Cardiac muscle cell (in vitro differentiated cells and primary cell): ENCODE data around the gene ATP2B2. TPM values are rescaled to one million over a fixed set of nuclear protein-coding genes. Genes with fewer than 3 reads are reported as not detected.

Experiments
- DNase-seq, 2 donors: peaks; one replicate each; pipeline versions ENCODE4 v3.0.0 to v3.0.0-alpha.2; 2010 to 2017; ENCODE audit warnings: low read depth in 1 of 2, low spot score in 1 of 2
- H3K27ac ChIP-seq: fragments of 200-600 bp; sonication (generic); 2 replicates; pipeline ENCODE4 v1.5.1; 2016
- H3K27me3 ChIP-seq: fragments of 200-600 bp; sonication (generic); 2 replicates; pipeline ENCODE4 v1.6.0; 2016; ENCODE audit warnings: control low read depth
- H3K36me3 ChIP-seq: fragments of 200-600 bp; sonication (generic); 2 replicates; pipeline ENCODE4 v1.5.1; 2016; ENCODE audit warnings: control low read depth
- H3K4me1 ChIP-seq: fragments of 200-600 bp; sonication (generic); 2 replicates; pipeline ENCODE4 v1.8.1; 2017; ENCODE audit warnings: low read depth, mild to moderate bottlenecking, mixed run types
- H3K4me3 ChIP-seq: fragments of 200-600 bp; sonication (generic); 2 replicates; pipeline ENCODE4 v1.5.1; 2016; ENCODE audit warnings: mild to moderate bottlenecking
- H3K9me3 ChIP-seq: fragments of 200-600 bp; sonication (generic); 2 replicates; pipeline ENCODE4 v1.5.1; 2017; ENCODE audit warnings: low read depth, mild to moderate bottlenecking, control low read depth
- CTCF ChIP-seq: IDR thresholded peaks from 2 replicates; pipeline ENCODE4 v1.5.1; 2012; ENCODE audit warnings: low read depth, mild to moderate bottlenecking, low read length
- polyA plus RNA-seq: library from polyadenylated mRNA; unstranded; fragments of >200 nt; fragmentation: Nextera tagmentation; extraction: Ambion mirVana; gene quantifications from 2 replicates; pipeline ENCODE4 v1.2.1, GENCODE V29; 2016
- total RNA-seq: library from RNA; depleted of rRNA; stranded (reverse); fragments of >200 nt; gene quantifications from 2 replicates; pipeline ENCODE4 v1.2.3, GENCODE V29; 2016

Gene ATP2B2
- total and polyA plus RNA-seq, 2 experiments from 2014 or later, result 0.22 to 0.77 TPM

GRCh38 chr3:10507331-10507730 lies 1.9 kb upstream of the ATP2B2 start:
- H3K4me3 ChIP-seq, result no peak overlapping the region
- no peak for TF ChIP-seq CTCF
- no peak for DNase-seq

GRCh38 chr3:10506696-10507095 lies 1.3 kb upstream of the ATP2B2 start:
- H3K36me3 ChIP-seq, result no peaks in the 10 kb centered on the region
- no peaks in the 10 kb centered on the region for H3K9me3 ChIP-seq
- H3K27ac ChIP-seq, result no peak overlapping the region
- no peak for DNase-seq
- H3K27me3 ChIP-seq, result peaks cover 15% of the 10 kb centered on the region
- no peak overlapping the region for H3K4me3 ChIP-seq
- no peak for TF ChIP-seq CTCF
- peaks cover 8% of the 10 kb centered on the region for H3K4me1 ChIP-seq

More at GRCh38 chr3:10507331-10507730, 1.9 kb upstream of the ATP2B2 start:
- H3K4me1 ChIP-seq, result peaks cover 8% of the 10 kb centered on the region
- H3K36me3 ChIP-seq, result no peaks in the 10 kb centered on the region
- no peaks in the 10 kb centered on the region for H3K9me3 ChIP-seq
- no peak overlapping the region for H3K27ac ChIP-seq
- peaks cover 15% of the 10 kb centered on the region for H3K27me3 ChIP-seq

DNA sequence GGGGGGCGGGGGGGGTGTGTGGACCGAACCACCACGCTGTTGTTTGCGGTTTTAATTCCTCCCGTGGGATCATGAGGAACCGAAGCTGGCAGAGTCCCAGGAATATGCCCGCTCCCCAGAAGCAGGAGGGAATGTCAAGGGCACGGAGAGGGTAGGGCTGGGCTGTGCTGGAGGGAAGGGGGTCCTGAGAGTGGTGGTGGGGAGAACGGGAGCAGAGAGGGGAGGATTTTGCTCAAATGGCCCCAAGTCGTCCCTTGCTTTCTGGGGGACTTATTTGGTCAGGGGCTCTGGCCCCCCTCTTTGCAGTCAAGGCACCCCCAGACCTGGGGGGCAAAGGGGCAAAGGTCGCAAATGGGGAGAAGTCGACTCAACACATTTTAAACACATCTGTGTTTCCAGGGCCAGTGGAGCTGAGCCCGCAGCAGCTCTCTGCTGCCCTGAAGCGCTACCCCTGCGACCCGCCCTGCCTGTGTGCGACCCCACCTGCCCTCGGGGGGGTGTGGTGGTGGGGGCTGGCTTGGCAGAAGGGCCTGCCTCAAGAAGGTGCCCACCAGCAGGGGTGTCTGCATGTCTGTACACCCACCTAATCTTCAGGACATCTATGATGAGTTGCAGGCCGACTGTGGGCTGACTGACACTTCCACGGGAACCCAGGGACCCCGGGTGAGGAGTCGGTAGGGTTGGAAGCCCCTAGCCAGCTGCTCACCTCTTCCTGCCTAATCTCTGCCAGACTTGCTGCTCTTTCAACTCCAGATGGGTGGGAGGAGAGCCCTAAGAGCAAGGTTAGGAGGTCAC lies 602 bp upstream of the ATP2B2 start:
- Histone ChIP-seq H3K9me3 (no peaks in the 10 kb centered on the region), H3K27me3 (peaks cover 15% of the 10 kb centered on the region), H3K27ac (no peak overlapping the region), H3K36me3 (no peaks in the 10 kb centered on the region), H3K4me3 (peak overlapping the region; percentile 0), H3K4me1 (peaks cover 8% of the 10 kb centered on the region)
- peak in 1 of 2 donors; percentile 8 for DNase-seq
- TF ChIP-seq CTCF, result no peak

- no peak for DNase-seq
- no peak for TF ChIP-seq CTCF
- Histone ChIP-seq H3K4me1 (peaks cover 8% of the 10 kb centered on the region), H3K36me3 (no peaks in the 10 kb centered on the region), H3K27me3 (peaks cover 15% of the 10 kb centered on the region), H3K4me3 (no peak overlapping the region), H3K27ac (no peak overlapping the region), H3K9me3 (no peaks in the 10 kb centered on the region)
Measured at GRCh38 chr3:10504171-10505049, 976 bp downstream of the ATP2B2 start.

DNA sequence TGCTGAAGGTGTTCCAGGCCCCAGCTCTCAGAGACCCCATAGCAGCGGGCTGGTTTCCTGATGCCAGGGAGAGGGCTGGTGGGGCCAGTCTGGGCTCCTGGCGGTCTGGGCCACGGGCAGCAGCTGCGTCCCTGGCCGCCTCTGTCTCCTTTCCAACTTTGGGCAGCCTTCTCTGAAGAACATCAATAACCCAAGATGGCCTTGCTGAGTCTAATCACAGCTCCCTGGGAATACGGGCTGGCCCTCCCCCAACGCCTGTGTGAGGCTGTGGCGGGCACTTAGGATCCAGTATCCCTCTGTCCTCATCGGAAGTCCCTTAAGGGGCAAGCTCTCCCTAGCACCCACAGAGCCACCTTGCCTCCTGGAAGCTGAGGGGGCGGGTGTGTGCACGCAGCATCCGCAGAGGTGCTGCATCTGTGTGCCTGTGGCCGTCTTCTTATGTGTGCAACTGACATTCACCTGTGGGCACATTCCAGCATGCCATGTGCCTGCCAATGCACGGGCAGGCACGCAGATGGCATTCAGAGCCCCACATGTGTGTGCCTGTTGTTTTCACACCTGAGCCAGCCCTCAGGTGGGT lies 2.1 kb downstream of the ATP2B2 start:
- Histone ChIP-seq H3K4me1 (peaks cover 8% of the 10 kb centered on the region), H3K4me3 (no peak overlapping the region), H3K27ac (no peak overlapping the region), H3K9me3 (no peaks in the 10 kb centered on the region), H3K36me3 (no peaks in the 10 kb centered on the region), H3K27me3 (peaks cover 15% of the 10 kb centered on the region)
- TF ChIP-seq CTCF, result no peak
- no peak for DNase-seq
